Measurements from ENCODE around the gene DHRS1. TPM values are rescaled to one million over a fixed set of nuclear protein-coding genes. Genes with fewer than 3 reads are reported as not detected.

Gene DHRS1
- total RNA-seq, 2 experiments from 2014 or later, result 11.9 to 13.6 TPM

GRCh38 chr14:24282736-24283135 is 16.8 kb downstream of the DHRS1 start:
- no peak for DNase-seq
- intact Hi-C loops (cut with micrococcal nuclease), result no loop called here

GRCh38 chr14:24281636-24282035 is 17.9 kb downstream of the DHRS1 start:
- Mint-ChIP-seq H3K4me3 (no peak overlapping the region), H3K27ac (no peak overlapping the region), H3K4me1 (ENCODE audit: low read depth) (peaks cover 44% of the 10 kb centered on the region), H3K36me3 (ENCODE audit: low read depth) (peaks cover 7% of the 10 kb centered on the region), H3K9me3 (peaks cover 3% of the 10 kb centered on the region), H3K27me3 (no peaks in the 10 kb centered on the region)
- intact Hi-C loops (cut with micrococcal nuclease), result no loop called here
- POLR2A ChIA-PET, result interaction anchor here (0.6 to 1.6 kb wide), 4 partner anchors 8 to 39 kb away, joined by 3 to 4 read pairs (median 4); partner anchors contain the start of gene TINF2
- no peak for TF ChIP-seq CTCF (IDR thresholded peaks at IDR 0.05)
- DNase-seq (no peak), ATAC-seq (no peak)
- CTCF ChIA-PET, result interaction anchor here (1.9 to 8.1 kb wide), 5 partner anchors 8 to 39 kb away, joined by 7 to 85 read pairs (median 47); partner anchors contain the start of genes CIDEB, DHRS1, LTB4R and LTB4R2

More at GRCh38 chr14:24282736-24283135, 16.8 kb downstream of the DHRS1 start:
- Mint-ChIP-seq H3K27me3 (no peaks in the 10 kb centered on the region), H3K27ac (no peak overlapping the region), H3K9me3 (peaks cover 3% of the 10 kb centered on the region), H3K36me3 (ENCODE audit: low read depth) (peaks cover 7% of the 10 kb centered on the region), H3K4me3 (no peak overlapping the region), H3K4me1 (ENCODE audit: low read depth) (peaks cover 33% of the 10 kb centered on the region)
- no peak for ATAC-seq
- ChIA-PET POLR2A (interaction anchor here (0.9 to 1.6 kb wide), 3 partner anchors 10 to 19 kb away, joined by 3 to 4 read pairs (median 4); no protein-coding TSS in a partner anchor), CTCF (interaction anchor here (1.0 to 8.1 kb wide), 7 partner anchors 9 to 51 kb away, joined by 3 to 85 read pairs (median 9); partner anchors contain the start of genes CIDEB, DHRS1, LTB4R and LTB4R2)
- TF ChIP-seq CTCF (IDR thresholded peaks at IDR 0.05), result no peak

- ChIA-PET POLR2A (interaction anchor here (0.8 to 3.3 kb wide), 5 partner anchors 8 to 68 kb away, joined by 3 to 14 read pairs (median 4); partner anchors contain the start of genes CHMP4A, DHRS1 and NOP9), CTCF (interaction anchor here (1.1 to 8.1 kb wide), 10 partner anchors 10 to 191 kb away, joined by 3 to 85 read pairs (median 10); partner anchors contain the start of genes CIDEB, DHRS1, IRF9 and KHNYN)
- peaks cover 7% of the 10 kb centered on the region for H3K36me3 Mint-ChIP-seq (ENCODE audit: low read depth)
- ATAC-seq (no peak), DNase-seq (no peak)
- H3K27ac Mint-ChIP-seq, result no peak overlapping the region
- peaks cover 3% of the 10 kb centered on the region for H3K9me3 Mint-ChIP-seq
- H3K27me3 Mint-ChIP-seq, result no peaks in the 10 kb centered on the region
- TF ChIP-seq CTCF (IDR thresholded peaks at IDR 0.05), result no peak
- intact Hi-C loops (cut with micrococcal nuclease), result no loop called here
- peaks cover 45% of the 10 kb centered on the region for H3K4me1 Mint-ChIP-seq (ENCODE audit: low read depth)
- no peak overlapping the region for H3K4me3 Mint-ChIP-seq
These were observed 18.7 kb downstream of the DHRS1 start for GRCh38 chr14:24280797-24281460.

GRCh38 chr14:24279301-24280186 is 20.0 kb downstream of the DHRS1 start:
- ChIA-PET CTCF (interaction anchor here (1.1 to 8.1 kb wide), 11 partner anchors 9 to 151 kb away, joined by 3 to 85 read pairs (median 9); partner anchors contain the start of genes CIDEB, DHRS1, IRF9 and KHNYN), POLR2A (interaction anchor here (1.0 to 3.3 kb wide), 6 partner anchors 9 to 67 kb away, joined by 3 to 14 read pairs (median 4); partner anchors contain the start of genes CHMP4A, DHRS1 and NOP9)
- peak; percentile 53 for TF ChIP-seq CTCF (IDR thresholded peaks at IDR 0.05)
- DNase-seq (peak; percentile 76), ATAC-seq (peak; percentile 88)
- Mint-ChIP-seq H3K9me3 (peaks cover 3% of the 10 kb centered on the region), H3K36me3 (ENCODE audit: low read depth) (peaks cover 7% of the 10 kb centered on the region), H3K4me1 (ENCODE audit: low read depth) (peaks cover 44% of the 10 kb centered on the region), H3K27ac (peak overlapping the region; percentile 77), H3K4me3 (no peak overlapping the region), H3K27me3 (no peaks in the 10 kb centered on the region)
- intact Hi-C loops (cut with micrococcal nuclease), result no loop called here

All from activated CD8-positive, alpha-beta T cell treated with anti-CD3 and anti-CD28 coated beads for 36 hours (primary cell).